ENCODE data around the gene CDH4. TPM values are rescaled to one million over a fixed set of nuclear protein-coding genes. Genes with fewer than 3 reads are reported as not detected.

Gene CDH4
- total RNA-seq, 1 donor from 2014 or later, result 3.2 TPM

- Histone ChIP-seq H3K4me3 (ENCODE audit: insufficient read depth, low read depth, low read length) (no peak overlapping the region), H2AFZ (ENCODE audit: low read depth, low read length) (no peak overlapping the region), H3K4me1 (ENCODE audit: insufficient read depth, low read length) (no peaks in the 10 kb centered on the region), H3K79me2 (ENCODE audit: insufficient read depth, low read length) (no peaks in the 10 kb centered on the region), H3K36me3 (ENCODE audit: insufficient read depth, low read length) (no peaks in the 10 kb centered on the region), H3K9ac (ENCODE audit: low read length) (no peak overlapping the region), H3K27ac (ENCODE audit: low read depth, low read length) (no peak overlapping the region), H3K9me3 (ENCODE audit: insufficient read depth, low read depth, low read length) (peaks cover 19% of the 10 kb centered on the region), H4K20me1 (ENCODE audit: insufficient read depth, low read length) (no peaks in the 10 kb centered on the region), H3K27me3 (ENCODE audit: insufficient read depth, low read length) (no peaks in the 10 kb centered on the region), H3K4me2 (ENCODE audit: low read length) (no peak overlapping the region)
- H3K27ac Mint-ChIP-seq (ENCODE audit: unreplicated experiment), result no peak overlapping the region
- no peak overlapping the region for H3K4me3 Mint-ChIP-seq (ENCODE audit: unreplicated experiment)
- H3K36me3 Mint-ChIP-seq (ENCODE audit: low read depth, unreplicated experiment), result peaks cover 7% of the 10 kb centered on the region
- DNase-seq (ENCODE audit: low read depth) (no peak), FAIRE-seq (no peak)
- H3K9me3 Mint-ChIP-seq (ENCODE audit: unreplicated experiment), result peaks cover 29% of the 10 kb centered on the region
- no peaks in the 10 kb centered on the region for H3K4me1 Mint-ChIP-seq (ENCODE audit: low read depth, unreplicated experiment)
- TF ChIP-seq CTCF (IDR thresholded peaks at IDR 0.05; ENCODE audit: insufficient read depth, low read depth, low read length) (no peak), EZH2 (IDR thresholded peaks at IDR 0.05; ENCODE audit: insufficient read depth, low read length) (no peak)
- H3K27me3 Mint-ChIP-seq (ENCODE audit: low read depth, unreplicated experiment), result peaks cover 9% of the 10 kb centered on the region
Observed at GRCh38 chr20:61599541-61599992, 347.5 kb downstream of the CDH4 start.

DNA sequence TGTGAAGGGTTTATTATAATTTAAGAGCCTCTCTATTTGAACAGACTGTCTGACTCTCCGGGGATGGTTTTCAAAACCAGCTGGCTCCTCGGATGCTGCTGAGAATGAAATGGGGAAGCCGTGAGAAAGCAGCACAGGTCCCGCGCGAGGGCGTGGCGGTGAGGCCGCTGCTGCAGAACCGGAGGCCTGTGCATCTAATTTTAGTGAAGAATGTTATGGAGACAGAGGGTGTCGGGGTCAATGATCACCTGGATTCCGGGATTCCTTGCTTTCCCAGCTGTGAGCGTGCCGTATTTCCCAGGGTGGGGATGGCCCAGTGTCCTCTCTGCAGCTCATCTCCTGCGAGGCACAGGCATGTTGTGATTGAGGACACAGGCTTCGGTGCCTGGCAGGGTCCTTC, 348.0 kb downstream of the CDH4 start:
- H3K27ac ChIP-seq (ENCODE audit: low read depth, low read length), result no peak overlapping the region
- no peaks in the 10 kb centered on the region for H3K27me3 ChIP-seq (ENCODE audit: insufficient read depth, low read length)
- no peaks in the 10 kb centered on the region for H3K79me2 ChIP-seq (ENCODE audit: insufficient read depth, low read length)
- peaks cover 19% of the 10 kb centered on the region for H3K9me3 ChIP-seq (ENCODE audit: insufficient read depth, low read depth, low read length)
- H3K27me3 Mint-ChIP-seq (ENCODE audit: low read depth, unreplicated experiment), result peaks cover 9% of the 10 kb centered on the region
- no peak for DNase-seq (ENCODE audit: low read depth)
- no peaks in the 10 kb centered on the region for H4K20me1 ChIP-seq (ENCODE audit: insufficient read depth, low read length)
- H3K9ac ChIP-seq (ENCODE audit: low read length), result no peak overlapping the region
- H3K27ac Mint-ChIP-seq (ENCODE audit: unreplicated experiment), result no peak overlapping the region
- H3K36me3 Mint-ChIP-seq (ENCODE audit: low read depth, unreplicated experiment), result peaks cover 7% of the 10 kb centered on the region
- no peak overlapping the region for H3K4me2 ChIP-seq (ENCODE audit: low read length)
- peaks cover 29% of the 10 kb centered on the region for H3K9me3 Mint-ChIP-seq (ENCODE audit: unreplicated experiment)
- no peaks in the 10 kb centered on the region for H3K4me1 Mint-ChIP-seq (ENCODE audit: low read depth, unreplicated experiment)
- H2AFZ ChIP-seq (ENCODE audit: low read depth, low read length), result no peak overlapping the region
- H3K4me3 ChIP-seq (ENCODE audit: insufficient read depth, low read depth, low read length), result no peak overlapping the region
- no peaks in the 10 kb centered on the region for H3K36me3 ChIP-seq (ENCODE audit: insufficient read depth, low read length)
- H3K4me1 ChIP-seq (ENCODE audit: insufficient read depth, low read length), result no peaks in the 10 kb centered on the region
- TF ChIP-seq CTCF (IDR thresholded peaks at IDR 0.05; ENCODE audit: insufficient read depth, low read depth, low read length) (no peak), EZH2 (IDR thresholded peaks at IDR 0.05; ENCODE audit: insufficient read depth, low read length) (no peak)
- no peak overlapping the region for H3K4me3 Mint-ChIP-seq (ENCODE audit: unreplicated experiment)
- FAIRE-seq, result no peak

DNA sequence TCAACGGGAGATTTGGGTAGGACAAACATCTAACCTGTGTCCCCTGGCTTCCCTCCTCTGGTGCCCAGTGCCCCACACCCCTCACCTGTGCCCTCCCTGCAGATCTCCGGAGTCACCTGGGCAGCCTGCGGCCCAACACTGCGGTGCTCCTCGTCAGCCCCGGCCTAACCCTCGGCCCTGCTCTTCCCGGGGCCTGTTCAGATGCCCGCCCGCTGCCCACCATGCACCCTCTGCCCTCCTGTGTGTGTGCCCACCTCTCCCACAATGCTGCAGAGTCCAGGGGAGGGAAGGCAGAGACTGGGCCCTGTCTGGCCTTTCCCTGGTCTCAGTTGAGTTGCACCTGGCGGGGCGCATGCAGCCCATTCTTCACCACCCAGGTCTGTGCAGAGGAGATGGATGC, 349.3 kb downstream of the CDH4 start:
- Histone ChIP-seq H3K4me3 (ENCODE audit: insufficient read depth, low read depth, low read length) (no peak overlapping the region), H2AFZ (ENCODE audit: low read depth, low read length) (no peak overlapping the region), H3K79me2 (ENCODE audit: insufficient read depth, low read length) (no peaks in the 10 kb centered on the region), H3K4me2 (ENCODE audit: low read length) (no peak overlapping the region), H3K4me1 (ENCODE audit: insufficient read depth, low read length) (no peaks in the 10 kb centered on the region), H3K9me3 (ENCODE audit: insufficient read depth, low read depth, low read length) (peaks cover 12% of the 10 kb centered on the region), H3K36me3 (ENCODE audit: insufficient read depth, low read length) (no peaks in the 10 kb centered on the region), H3K27ac (ENCODE audit: low read depth, low read length) (no peak overlapping the region), H4K20me1 (ENCODE audit: insufficient read depth, low read length) (no peaks in the 10 kb centered on the region), H3K9ac (ENCODE audit: low read length) (no peak overlapping the region), H3K27me3 (ENCODE audit: insufficient read depth, low read length) (no peaks in the 10 kb centered on the region)
- DNase-seq (ENCODE audit: low read depth), result no peak
- H3K27me3 Mint-ChIP-seq (ENCODE audit: low read depth, unreplicated experiment), result peaks cover 16% of the 10 kb centered on the region
- H3K4me1 Mint-ChIP-seq (ENCODE audit: low read depth, unreplicated experiment), result no peaks in the 10 kb centered on the region
- H3K4me3 Mint-ChIP-seq (ENCODE audit: unreplicated experiment), result no peak overlapping the region
- FAIRE-seq, result no peak
- no peak overlapping the region for H3K27ac Mint-ChIP-seq (ENCODE audit: unreplicated experiment)
- H3K9me3 Mint-ChIP-seq (ENCODE audit: unreplicated experiment), result peaks cover 22% of the 10 kb centered on the region
- H3K36me3 Mint-ChIP-seq (ENCODE audit: low read depth, unreplicated experiment), result peaks cover 2% of the 10 kb centered on the region
- TF ChIP-seq CTCF (IDR thresholded peaks at IDR 0.05; ENCODE audit: insufficient read depth, low read depth, low read length), result no peak
- no peak for TF ChIP-seq EZH2 (IDR thresholded peaks at IDR 0.05; ENCODE audit: insufficient read depth, low read length)

Data from astrocyte (in vitro differentiated cells and primary cell).